DND-41 (cell line): ENCODE data around the gene NMNAT2.

ENCODE experiments used
- CTCF ChIP-seq: IDR thresholded peaks from 2 replicates; pipeline ENCODE4 v1.5.1; 2012; ENCODE audit warnings: borderline replicate concordance, low read length, moderate library complexity, mild to moderate bottlenecking; ENCODE audit not compliant: poor library complexity, severe bottlenecking; ENCODE audit errors: extremely low read depth
- EZH2 ChIP-seq: IDR thresholded peaks from 3 replicates; pipeline ENCODE4 v1.6.1; 2012; ENCODE audit warnings: borderline replicate concordance, low read depth, mild to moderate bottlenecking, moderate library complexity, low read length, inconsistent platforms; ENCODE audit not compliant: severe bottlenecking

- TF ChIP-seq EZH2 (no peak), CTCF (no peak)
Observed at GRCh38 chr1:183293876-183294275, 124.3 kb downstream of the NMNAT2 start.
